NCI-H128 (cell line): ENCODE data around the gene PDLIM3.
"Not testable (repeated sequence)": the region's sequence is repeated elsewhere in the genome, so short reads cannot be mapped to it uniquely, and the experiment has no call there.

ENCODE experiments used
- DNase-seq: peaks from one replicate; lab custom pipeline; 2025; ENCODE audit not compliant: unreplicated experiment; lab: John Stamatoyannopoulos, UW

PDLIM3 gene

GRCh38 chr4:185534866-185535611, at the start of gene PDLIM3:
Gene PDLIM3 (minus strand): TSS chr4:185535507. CDS start chr4:185535434, 73 bp downstream.
- DNase-seq, result peak; percentile 19

GRCh38 chr4:185583813-185584212, 48.5 kb upstream of the PDLIM3 start:
- no peak for DNase-seq

- DNase-seq, result no peak
These were observed 47.5 kb upstream of the PDLIM3 start for GRCh38 chr4:185582651-185583400.

GRCh38 chr4:185580699-185581098, 45.4 kb upstream of the PDLIM3 start:
- DNase-seq, result no peak

- DNase-seq, result no peak
These were observed 43.0 kb upstream of the PDLIM3 start for GRCh38 chr4:185578284-185578683.

GRCh38 chr4:185576962-185577950, 41.9 kb upstream of the PDLIM3 start:
- no peak for DNase-seq

GRCh38 chr4:185576314-185576961, 41.1 kb upstream of the PDLIM3 start:
- DNase-seq, result no peak

GRCh38 chr4:185573651-185574199, 38.4 kb upstream of the PDLIM3 start:
- DNase-seq, result no peak

GRCh38 chr4:185570727-185571126, 35.4 kb upstream of the PDLIM3 start:
- DNase-seq, result no peak

GRCh38 chr4:185567381-185568376, 32.4 kb upstream of the PDLIM3 start:
- no peak for DNase-seq

GRCh38 chr4:185566972-185567371, 31.7 kb upstream of the PDLIM3 start:
- DNase-seq, result no peak

- no peak for DNase-seq
These were observed 31.1 kb upstream of the PDLIM3 start for GRCh38 chr4:185566425-185566824.

GRCh38 chr4:185565696-185566095, 30.4 kb upstream of the PDLIM3 start:
- no peak for DNase-seq

- DNase-seq, result no peak
These were observed 29.0 kb upstream of the PDLIM3 start for GRCh38 chr4:185564349-185564748.

- no peak for DNase-seq
These were observed 27.2 kb upstream of the PDLIM3 start for GRCh38 chr4:185562531-185562930.

GRCh38 chr4:185560316-185560715, 25.0 kb upstream of the PDLIM3 start:
- no peak for DNase-seq

GRCh38 chr4:185559915-185560281, 24.6 kb upstream of the PDLIM3 start:
- DNase-seq, result no peak

GRCh38 chr4:185559251-185559914, 24.1 kb upstream of the PDLIM3 start:
- DNase-seq, result not testable (repeated sequence)
